Anterior cingulate cortex (tissue), 58 donors: ENCODE data around the gene AGO1.

Experiments used
- DNase-seq, 58 donors: peaks; one replicate each; lab custom pipeline; 2025; lab: John Stamatoyannopoulos, UW

The AGO1 gene

DNA sequence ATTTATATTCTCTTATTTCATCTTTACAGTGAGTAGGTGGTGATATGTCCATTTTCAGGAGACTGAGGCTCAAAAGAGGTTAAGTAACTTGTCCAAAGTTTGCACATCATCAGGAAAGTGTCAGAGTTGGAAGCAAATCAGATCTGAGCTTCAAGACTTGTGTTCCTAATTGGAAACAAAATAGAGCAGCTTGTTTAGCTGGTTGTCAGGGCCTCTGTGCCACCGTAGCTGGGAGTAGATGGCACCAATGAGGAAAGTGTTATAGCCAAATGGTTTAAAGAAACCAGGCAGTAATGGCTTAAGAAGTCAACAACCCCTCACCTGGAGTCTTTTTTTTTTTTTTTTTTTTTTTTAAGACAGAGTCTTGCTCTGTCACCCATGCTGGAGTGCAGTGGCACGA is 19.7 kb downstream of the AGO1 start:
- DNase-seq: no peak

DNA sequence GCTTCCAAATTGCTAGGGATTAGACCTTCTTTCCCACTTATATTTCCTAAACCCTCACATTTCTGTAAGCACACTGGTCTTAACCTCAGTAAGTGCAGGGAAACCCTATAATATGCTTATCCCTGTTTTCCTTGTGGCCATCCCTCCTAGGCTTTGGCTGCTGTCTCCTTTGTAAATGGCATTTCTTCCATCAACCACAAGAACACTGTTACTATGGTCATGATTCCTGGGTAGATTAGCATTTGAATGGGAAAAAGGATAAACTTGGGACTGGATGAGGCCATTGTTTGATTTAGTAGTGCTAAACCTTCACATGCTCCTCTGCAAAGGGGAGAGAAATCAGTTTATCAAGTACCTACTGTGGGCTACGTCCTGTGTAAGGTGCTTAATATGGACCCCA is 31.7 kb downstream of the AGO1 start:
- no peak for DNase-seq

DNA sequence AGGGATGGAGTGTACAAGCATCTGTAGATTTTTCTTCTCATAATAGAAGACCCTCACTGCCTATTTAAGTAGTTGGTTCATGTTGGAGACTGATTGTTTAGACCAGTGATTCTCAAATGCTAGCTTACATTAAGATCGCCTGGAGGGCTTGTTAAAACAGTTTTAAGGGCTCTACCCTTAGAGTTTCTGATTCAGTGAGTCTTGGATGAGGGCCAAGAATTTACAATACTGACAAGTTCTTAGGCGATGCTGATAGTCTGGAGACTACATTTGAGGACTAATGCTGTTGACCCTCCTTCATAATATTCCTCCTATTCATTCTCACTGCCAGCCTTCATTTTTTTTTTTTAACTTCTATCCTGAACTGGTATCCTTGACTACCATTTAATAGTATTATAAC is 32.7 kb downstream of the AGO1 start:
- no peak for DNase-seq

DNA sequence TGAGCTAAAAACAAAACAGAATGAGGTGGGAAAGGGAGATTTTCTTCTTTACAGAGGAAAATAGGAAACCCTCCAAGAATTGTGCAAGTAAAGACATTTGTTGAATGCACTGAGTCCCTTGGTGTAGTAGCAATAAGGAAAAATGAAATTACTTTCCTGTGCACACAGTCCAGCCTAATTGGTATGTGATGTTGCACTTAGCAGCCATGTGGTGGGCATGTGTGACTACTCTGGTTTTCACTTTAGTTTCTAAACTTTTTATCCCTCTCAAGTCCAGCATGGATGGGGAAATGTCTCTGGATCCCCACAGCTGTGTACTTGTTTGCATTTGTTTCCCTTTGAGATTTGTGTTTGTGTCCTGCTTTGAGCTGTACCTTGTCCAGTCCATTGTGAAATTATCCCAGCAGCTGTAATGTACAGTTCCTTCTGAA is 40.8 kb downstream of the AGO1 start:
- no peak for DNase-seq

DNA sequence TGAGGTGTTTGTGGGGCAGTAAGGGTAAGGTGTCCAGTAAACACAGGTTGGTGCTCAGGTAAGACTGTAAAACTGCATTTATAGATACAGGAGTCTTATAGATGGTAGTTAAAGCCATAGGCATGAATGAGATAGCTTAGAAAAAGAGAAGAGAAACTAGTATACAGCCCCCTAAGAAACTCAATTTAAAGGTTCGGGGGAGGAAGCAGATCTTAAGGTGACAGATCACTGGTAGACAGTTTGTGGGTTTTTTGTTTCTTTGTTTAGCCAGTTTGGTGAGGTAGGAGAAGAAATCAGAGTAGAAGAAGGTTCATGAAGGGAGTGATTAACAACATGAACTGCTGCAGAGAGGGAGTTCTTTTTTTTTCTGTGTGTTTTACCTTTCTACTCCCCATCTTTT is 41.8 kb downstream of the AGO1 start:
- DNase-seq: no peak

DNA sequence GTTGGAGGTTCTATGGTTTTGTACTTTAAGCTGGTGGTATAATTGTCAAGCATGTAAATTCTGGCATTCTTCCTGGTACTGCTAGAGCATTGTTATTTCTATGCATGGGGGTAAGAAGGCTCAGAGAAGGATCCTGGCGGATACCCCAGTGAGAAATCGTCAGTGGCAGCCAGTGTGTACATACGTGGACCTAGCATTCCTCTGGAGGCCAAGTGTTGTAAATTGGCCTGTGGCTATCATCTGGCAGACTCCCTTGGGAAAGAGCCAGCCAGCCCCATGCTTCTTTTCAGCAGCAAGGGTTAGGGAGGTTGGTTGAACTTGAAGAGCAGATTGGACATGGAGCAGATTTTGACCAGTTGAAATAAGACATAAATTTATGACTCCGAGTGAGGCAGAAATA is 42.7 kb downstream of the AGO1 start:
- no peak for DNase-seq

DNA sequence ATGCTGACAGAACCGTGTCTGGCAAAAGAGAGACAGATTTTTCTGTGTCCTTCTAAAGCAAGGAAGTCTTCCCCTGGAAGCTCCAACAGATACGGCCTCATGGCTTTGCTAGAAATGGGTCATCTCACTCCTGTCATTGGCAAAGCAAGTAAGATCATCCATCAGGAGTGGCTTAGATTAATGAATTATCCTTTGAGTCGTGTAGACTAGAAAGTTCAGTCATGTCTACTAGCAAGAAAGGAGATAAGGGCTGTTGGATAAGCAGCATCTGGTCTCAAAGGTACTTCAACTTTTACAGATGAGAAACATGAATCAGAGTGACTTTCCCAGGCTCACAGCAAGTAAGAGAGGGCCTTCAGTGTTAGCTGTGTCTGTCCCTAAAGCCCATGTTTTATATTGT is 44.5 kb downstream of the AGO1 start:
- DNase-seq: no peak

DNA sequence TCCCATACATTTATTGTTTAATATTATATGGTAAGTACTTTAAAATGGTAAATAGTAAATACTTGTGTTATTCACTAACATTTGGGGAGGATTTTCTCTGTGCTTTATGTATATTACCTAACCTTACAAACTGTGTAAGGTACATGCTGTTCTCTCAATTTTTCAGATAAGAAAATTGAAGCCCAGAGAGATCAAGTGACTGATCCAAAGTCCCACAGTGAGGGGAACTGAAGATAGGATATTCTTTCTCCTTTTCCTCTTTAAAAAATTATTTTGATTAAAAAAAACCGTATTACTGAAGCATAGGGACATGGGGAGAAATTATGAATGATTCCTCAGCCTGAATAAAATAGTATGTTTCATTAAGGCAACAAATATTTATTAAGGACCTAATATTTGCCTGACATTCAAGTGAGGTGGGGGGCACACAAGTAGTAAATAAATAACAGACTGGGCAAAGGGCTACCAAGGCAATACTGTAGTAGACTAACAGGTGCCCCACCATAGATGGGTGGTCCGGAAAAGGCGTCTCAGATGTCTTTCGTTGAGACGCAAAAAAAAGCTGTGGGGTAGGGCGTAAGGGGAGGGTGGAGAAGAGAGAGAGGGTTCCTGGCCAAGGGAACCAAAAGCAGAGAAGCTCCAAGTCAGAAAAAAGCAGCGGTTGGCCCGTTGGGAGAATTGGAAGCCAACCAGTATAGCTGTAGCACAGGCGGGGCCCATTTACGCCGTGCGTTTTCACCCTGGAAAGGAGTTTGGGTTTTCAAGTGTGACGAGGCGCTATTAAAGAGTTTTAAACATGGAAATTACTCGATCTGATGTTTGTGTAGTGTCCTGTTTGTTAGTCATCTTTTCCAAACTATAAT is 47.0 kb downstream of the AGO1 start:
- DNase-seq: peak in 47 of 58 donors; percentile 2 to 68 (median 35)

DNA sequence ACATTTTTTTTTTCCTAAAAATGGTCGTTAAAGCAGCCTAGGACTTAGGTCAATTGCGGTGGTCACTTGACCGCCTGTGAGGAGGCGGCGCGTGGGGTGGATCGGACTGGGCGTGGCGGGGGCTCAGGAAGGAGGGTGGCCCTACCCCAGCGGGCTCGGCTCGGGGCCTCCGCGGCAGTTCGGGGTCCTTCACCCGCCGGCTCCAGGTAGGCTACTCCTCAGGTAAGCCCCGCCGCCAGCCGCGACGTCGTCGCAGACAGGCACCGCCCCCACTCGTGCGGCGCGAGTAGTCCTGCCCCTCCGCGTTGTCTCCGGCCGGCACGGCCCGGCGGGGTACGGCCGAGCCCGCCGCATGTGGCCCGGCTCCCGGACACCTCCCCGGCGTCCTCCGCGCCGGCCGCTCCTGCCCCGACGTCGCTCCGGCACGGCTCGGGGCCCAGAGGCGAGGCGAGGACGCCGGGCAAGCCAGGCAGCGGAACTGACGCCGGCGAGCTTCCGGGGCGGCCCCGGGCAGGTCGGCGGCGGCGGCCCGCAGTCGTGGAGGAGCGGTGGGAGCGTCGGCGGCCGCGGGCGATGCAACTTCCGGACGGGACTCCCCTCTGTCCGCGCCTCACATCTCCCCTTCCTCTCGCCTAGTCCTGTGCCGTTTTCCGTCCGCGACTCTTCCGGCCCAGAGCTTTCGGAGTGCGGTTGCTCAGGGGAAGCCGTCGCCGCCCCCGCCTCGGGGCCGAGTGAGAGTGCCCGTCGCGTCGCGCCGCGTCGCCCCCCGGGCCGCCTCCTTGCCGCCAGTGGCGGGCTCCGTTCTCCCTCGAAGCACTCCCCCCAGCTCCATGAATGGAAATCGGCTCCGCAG is 47.8 kb downstream of the AGO1 start, which contains the start of gene AGO3:
Gene AGO3, plus strand, starts transcription at position 513 of the 853 bp plus-strand sequence. Its CDS starts 322 bp downstream, at position 835.
- DNase-seq: peak; percentile 10 to 85 (median 73)

DNA sequence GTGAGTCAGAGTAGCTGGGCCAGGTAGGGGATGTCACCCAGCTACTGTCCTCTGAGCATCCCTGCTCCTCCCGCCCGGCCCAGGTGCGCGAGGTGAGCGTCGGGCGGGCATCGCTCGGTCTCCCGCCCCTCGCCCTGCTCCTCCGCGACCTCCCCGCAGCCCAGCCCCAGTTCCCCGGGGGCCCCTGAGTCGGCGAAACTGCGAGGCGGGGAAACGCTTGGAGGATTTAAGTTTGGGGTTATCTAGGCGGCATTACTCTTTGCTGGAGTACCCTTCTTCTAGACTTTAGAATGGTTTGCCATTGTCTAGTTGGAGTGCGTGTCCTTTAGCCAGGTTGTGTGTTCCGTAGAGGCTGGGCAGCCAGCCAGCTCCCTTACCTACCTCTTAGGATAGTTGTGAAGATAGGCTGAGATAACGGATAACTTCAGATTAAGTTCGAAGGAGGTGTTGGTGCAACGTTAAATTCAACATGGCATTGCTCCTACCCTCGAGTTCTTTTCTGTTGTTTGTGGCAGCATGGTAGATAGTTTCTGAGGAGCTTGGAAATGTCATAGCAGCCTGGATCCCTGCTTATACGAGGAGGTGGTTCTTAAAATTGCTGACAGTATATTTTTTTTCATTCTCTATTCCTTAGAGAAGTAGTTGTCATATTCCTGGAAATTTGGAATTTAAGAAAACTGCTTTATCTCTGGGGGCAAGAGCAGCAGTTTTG is 48.6 kb downstream of the AGO1 start:
- peak in 13 of 58 donors; percentile 7 to 58 (median 29) for DNase-seq

DNA sequence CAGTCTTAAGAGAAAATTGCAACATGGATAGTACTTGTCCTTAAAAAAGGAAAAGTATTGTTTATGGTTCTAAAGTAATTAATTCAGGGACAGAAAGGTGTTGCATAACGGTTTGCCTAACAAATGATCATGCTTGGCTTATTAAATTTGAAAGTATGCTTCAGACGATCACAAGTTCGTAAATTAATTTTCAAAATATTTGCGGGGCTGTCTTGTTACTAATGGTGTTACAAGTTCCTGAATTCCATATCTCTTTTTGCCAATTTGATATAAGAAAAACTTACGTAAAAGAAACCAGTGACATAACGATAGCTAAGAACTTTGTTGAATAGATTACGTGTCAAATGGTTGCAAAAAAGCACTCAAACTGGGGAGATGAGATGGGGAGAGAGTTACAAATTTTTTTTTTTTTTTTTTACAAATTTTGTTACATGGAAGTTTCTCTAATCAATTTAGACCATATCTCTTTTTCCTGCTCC is 49.2 kb downstream of the AGO1 start:
- DNase-seq: no peak

DNA sequence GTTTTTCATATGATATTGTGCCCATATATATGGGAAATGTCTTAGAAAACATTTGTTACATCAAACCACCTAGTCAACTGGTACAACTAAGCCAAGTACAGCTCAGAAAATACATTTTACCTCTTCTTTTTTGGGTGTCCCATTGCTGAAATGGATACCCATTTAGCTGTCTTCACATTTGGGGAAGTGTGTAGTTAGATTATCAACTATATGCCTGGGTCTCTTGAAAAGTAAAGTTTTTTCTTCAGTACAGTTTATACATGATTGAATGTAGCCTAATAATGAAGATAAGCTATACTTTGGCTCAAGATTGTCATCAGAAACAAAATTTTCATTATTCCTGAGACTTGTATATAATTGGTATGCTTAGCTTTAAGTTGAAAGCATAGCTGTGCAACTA is 49.9 kb downstream of the AGO1 start:
- DNase-seq: no peak

DNA sequence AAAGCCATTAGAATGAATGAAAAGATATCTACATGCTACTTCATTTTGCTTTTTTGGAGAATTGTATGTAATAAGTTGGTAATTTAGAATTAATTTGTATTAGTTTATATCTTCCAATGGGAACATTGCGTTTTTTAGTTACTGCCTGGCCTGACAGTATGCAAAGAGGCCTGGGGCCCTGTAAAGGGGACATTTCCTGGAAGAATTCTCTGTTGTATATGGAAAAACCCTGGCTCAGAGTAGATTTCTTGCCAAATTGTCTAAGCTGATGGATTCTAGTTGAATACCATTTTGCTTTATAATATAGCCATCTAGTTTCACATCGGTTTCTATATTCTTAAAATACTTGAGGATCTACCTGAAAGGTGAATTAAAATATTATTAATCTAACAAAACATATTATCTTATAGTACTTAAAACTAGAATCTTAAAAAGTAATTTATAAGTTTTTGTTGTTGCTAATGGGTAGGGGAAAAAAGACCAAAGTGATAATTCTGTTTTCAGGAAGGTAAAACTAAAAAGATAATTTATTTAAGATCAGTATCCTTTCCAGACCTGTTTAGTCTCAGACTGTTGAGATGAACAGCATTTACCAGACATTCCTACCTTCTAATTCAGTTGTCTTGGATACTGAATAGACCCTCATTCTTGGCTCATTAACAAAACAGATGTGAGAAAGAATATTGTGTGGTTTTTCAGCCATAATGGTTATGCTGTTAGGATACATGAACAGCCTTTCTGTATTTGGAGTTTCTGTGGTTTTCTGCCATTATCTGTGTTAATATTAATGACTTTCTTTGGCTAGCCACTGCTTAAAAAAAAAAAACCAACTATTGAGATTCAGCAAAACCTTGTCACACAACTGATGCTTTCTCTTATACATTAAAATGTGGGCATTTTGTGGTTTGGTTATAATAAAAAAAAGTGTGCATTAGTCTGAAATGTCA is 52.7 kb downstream of the AGO1 start:
- no peak for DNase-seq

DNA sequence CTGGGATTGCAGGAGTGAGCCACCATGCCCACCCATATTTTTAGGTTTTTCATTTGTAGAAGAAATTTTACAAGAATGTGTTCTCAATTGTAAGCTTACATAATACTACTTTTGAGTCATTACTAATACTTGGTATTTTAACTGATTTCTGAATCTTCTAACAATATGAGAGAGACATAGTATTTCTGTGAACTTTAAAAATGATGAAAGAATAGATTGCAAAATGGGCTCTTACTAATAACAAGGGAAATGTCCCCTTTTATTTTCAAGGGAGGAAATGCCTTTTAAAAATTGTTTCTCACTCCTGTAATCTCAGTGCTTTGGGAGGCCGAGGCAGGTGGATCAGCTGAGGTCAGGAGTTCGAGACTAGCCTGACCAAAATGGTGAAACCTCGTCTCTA is 53.8 kb downstream of the AGO1 start:
- DNase-seq: no peak

DNA sequence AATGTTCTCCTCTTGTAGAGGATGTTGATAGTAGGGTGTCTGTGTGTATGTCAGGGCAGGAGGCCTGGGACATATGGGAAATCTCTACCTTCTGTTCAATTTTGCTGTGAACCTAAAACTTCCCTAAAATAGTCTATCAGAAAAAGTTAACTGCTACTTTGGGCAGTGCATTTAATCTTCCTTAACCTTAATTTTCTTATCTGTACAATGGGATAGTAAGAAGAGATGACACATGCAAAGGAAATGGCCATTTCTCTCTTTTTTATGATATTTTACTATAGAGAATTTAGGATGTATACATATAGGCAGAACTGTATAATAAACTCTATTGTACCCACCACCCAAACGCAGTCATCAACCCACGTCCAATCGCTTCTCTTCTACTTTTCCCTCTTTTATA is 56.5 kb downstream of the AGO1 start:
- no peak for DNase-seq

DNA sequence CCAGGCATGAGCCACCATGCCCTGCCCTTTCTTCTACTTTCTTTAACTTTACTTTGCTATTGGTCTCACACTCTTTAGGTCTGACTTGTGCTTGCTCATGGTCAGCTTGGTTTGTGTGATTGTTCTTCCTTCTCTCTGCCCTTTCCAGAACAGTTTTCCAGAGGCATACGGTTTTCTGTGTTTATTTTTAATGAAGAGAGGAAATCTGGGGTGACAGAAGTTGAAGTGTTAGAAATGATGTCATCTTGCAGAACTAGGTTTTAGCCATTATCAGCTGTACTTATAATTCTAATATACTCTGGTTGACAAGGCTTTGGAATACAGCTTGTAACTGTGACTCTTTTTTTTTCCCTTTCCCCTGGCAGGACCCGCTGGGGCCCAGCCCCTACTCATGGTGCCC is 62.3 kb downstream of the AGO1 start:
- DNase-seq: no peak

DNA sequence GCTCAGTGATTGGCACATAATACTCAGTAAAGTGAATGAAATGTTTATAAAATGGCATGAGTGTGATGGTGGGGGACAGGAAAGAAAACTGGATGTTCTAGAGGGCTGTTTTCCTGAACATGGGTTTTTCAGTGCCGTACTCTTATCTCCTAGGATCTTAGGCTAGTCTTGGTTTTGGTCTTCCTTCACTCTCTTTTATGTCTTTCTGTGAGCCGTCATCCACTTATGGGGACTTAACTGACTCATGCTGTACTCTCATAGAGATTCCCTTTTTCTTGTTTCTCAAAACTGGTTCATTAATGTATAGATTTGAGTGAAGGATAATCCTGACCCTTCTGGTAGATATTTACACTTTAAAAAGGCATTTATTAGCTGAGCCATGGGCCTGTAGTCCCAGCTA is 64.5 kb downstream of the AGO1 start:
- DNase-seq: no peak

DNA sequence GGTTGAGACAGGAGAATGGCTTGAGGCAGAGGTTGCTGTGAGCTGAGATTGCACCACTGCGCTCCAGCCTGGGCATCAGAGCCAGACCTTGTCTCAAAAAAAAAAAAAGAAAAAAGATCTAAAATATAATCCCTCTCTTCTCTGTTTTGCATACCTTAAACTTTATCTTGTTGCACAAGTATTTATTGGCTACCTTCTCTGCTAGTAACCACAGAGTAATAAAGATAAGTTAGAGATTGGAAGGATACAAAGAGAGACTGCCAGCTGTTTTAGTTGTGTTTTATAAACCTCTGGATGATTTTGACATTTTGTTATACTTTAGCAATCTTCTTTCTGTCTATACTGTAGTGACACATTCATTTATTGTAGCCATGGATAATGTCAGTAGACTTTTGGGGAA is 75.5 kb downstream of the AGO1 start:
- DNase-seq: no peak

DNA sequence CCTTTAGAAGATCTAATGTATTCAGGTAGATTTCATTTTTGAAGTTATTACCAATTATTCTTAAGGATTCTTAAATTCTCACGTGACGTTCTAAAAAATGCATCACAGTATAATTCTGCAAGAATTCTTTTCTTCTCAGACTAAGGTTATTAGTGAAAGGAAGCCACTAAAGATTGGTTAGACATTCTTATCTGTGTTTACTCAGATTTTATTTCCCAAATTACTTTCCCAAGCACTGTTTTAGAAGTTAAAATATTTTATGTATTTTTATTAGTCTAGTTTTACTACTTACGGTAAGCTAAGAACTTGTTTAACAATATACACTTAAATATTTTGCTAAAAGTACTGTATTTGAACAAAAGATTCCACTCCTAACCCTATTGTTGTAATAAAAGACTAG is 76.3 kb downstream of the AGO1 start:
- DNase-seq: no peak

DNA sequence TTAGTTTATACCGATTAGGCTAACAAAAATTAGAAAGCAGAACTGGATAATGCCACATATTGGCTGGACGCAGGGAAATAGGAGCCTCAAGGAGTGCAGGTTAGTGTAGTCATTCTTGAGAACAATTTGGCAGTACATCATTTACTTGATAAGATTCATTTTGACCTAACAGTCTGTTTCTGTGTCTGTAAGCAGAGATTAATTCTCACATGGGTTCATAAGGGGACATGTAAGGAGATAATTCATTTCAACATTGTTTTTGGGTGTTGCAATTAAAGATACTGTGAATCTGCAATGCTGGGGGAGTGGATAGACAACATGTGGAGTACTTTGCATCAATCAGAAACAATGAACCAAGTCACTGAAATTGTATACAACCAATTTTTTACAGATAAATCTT is 79.9 kb downstream of the AGO1 start:
- DNase-seq: no peak
